Measurements from ENCODE around the gene SH3BGRL3. TPM values are rescaled to one million over a fixed set of nuclear protein-coding genes. Genes with fewer than 3 reads are reported as not detected.

Gene SH3BGRL3
- total RNA-seq, 1 donor from 2014 or later: 412 TPM

GRCh38 chr1:26320896-26321295 lies 41.0 kb downstream of the SH3BGRL3 start:
- Mint-ChIP-seq H3K4me1 (ENCODE audit: low read depth, unreplicated experiment) (peaks cover 7% of the 10 kb centered on the region), H3K9me3 (ENCODE audit: unreplicated experiment) (no peaks in the 10 kb centered on the region), H3K27ac (ENCODE audit: unreplicated experiment) (peak overlapping the region; percentile 49), H3K4me3 (ENCODE audit: unreplicated experiment) (no peak overlapping the region), H3K27me3 (ENCODE audit: unreplicated experiment) (peaks cover 7% of the 10 kb centered on the region), H3K36me3 (ENCODE audit: unreplicated experiment) (no peaks in the 10 kb centered on the region)
- no peak for TF ChIP-seq CTCF (IDR thresholded peaks at IDR 0.05; ENCODE audit: partially characterized antibody, unreplicated experiment)
- no peak for DNase-seq

DNA sequence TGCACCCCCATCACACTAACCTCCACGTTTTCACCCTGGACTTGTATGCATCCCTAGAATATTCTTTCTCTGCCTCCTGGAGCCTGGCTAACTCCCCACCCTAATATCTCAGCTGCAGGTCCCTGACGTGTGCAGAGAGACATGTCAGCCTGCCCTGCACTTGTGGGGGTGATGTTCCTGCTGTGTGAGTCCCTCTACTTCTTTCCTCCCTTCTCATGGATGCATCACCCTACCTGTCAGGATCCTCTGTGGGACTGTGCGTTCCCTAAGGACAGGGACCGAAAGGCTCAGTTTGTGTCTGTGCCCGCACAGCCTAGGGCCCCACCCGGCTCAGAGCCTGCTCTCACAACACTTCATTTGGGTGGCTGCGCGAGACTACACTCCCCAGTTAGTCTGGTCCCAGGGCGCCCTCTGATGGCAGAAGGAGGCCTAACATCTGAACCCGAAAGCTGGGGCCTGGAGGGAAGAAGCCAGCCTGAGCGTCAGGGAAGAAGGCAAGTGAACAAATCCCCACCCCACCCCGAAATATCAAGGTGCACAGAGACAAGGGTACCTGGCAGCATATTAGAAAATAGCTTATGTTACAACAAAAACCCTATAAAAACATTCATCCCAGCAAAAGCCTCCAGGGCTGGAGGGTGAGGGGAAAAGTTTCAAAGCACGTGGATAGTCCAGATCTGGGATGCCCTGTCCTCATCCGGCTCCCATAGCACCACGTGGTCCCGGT lies 41.6 kb downstream of the SH3BGRL3 start:
- Mint-ChIP-seq H3K9me3 (ENCODE audit: unreplicated experiment) (no peaks in the 10 kb centered on the region), H3K36me3 (ENCODE audit: unreplicated experiment) (no peaks in the 10 kb centered on the region), H3K27me3 (ENCODE audit: unreplicated experiment) (peaks cover 7% of the 10 kb centered on the region), H3K4me1 (ENCODE audit: low read depth, unreplicated experiment) (peaks cover 7% of the 10 kb centered on the region), H3K4me3 (ENCODE audit: unreplicated experiment) (peak overlapping the region; percentile 75), H3K27ac (ENCODE audit: unreplicated experiment) (peak overlapping the region; percentile 49)
- peak; percentile 79 for TF ChIP-seq CTCF (IDR thresholded peaks at IDR 0.05; ENCODE audit: partially characterized antibody, unreplicated experiment)
- peak; percentile 97 for DNase-seq

- Mint-ChIP-seq H3K4me1 (ENCODE audit: low read depth, unreplicated experiment) (peaks cover 7% of the 10 kb centered on the region), H3K9me3 (ENCODE audit: unreplicated experiment) (no peaks in the 10 kb centered on the region), H3K27ac (ENCODE audit: unreplicated experiment) (no peak overlapping the region), H3K27me3 (ENCODE audit: unreplicated experiment) (peaks cover 7% of the 10 kb centered on the region), H3K36me3 (ENCODE audit: unreplicated experiment) (no peaks in the 10 kb centered on the region), H3K4me3 (ENCODE audit: unreplicated experiment) (no peak overlapping the region)
- no peak for TF ChIP-seq CTCF (IDR thresholded peaks at IDR 0.05; ENCODE audit: partially characterized antibody, unreplicated experiment)
- no peak for DNase-seq
Measured at GRCh38 chr1:26322042-26322331, 42.1 kb downstream of the SH3BGRL3 start.

GRCh38 chr1:26323382-26323781 lies 43.5 kb downstream of the SH3BGRL3 start:
- no peak for DNase-seq
- Mint-ChIP-seq H3K27ac (ENCODE audit: unreplicated experiment) (no peak overlapping the region), H3K4me1 (ENCODE audit: low read depth, unreplicated experiment) (peaks cover 7% of the 10 kb centered on the region), H3K4me3 (ENCODE audit: unreplicated experiment) (no peak overlapping the region), H3K9me3 (ENCODE audit: unreplicated experiment) (no peaks in the 10 kb centered on the region), H3K36me3 (ENCODE audit: unreplicated experiment) (no peaks in the 10 kb centered on the region), H3K27me3 (ENCODE audit: unreplicated experiment) (peaks cover 7% of the 10 kb centered on the region)
- TF ChIP-seq CTCF (IDR thresholded peaks at IDR 0.05; ENCODE audit: partially characterized antibody, unreplicated experiment): no peak

GRCh38 chr1:26324550-26324949 lies 44.7 kb downstream of the SH3BGRL3 start:
- Mint-ChIP-seq H3K36me3 (ENCODE audit: unreplicated experiment) (no peaks in the 10 kb centered on the region), H3K4me1 (ENCODE audit: low read depth, unreplicated experiment) (peaks cover 7% of the 10 kb centered on the region), H3K27ac (ENCODE audit: unreplicated experiment) (no peak overlapping the region), H3K4me3 (ENCODE audit: unreplicated experiment) (no peak overlapping the region), H3K9me3 (ENCODE audit: unreplicated experiment) (no peaks in the 10 kb centered on the region), H3K27me3 (ENCODE audit: unreplicated experiment) (peaks cover 7% of the 10 kb centered on the region)
- no peak for DNase-seq
- no peak for TF ChIP-seq CTCF (IDR thresholded peaks at IDR 0.05; ENCODE audit: partially characterized antibody, unreplicated experiment)

Data from glutamatergic neuron (in vitro differentiated cells).